Type B pancreatic cell (in vitro differentiated cells): ENCODE results near the gene ST14. TPM values are rescaled to one million over a fixed set of nuclear protein-coding genes. Genes with fewer than 3 reads are reported as not detected.
"Not testable (repeated sequence)": the region's sequence is repeated elsewhere in the genome, so short reads cannot be mapped to it uniquely, and the experiment has no call there.

Source experiments
- DNase-seq: peaks from one replicate; pipeline ENCODE4 v3.0.0; 2021; ENCODE audit warnings: mixed read lengths; ENCODE audit not compliant: unreplicated experiment; ENCODE audit errors: extremely low spot score
- H3K27ac Mint-ChIP-seq: 2 replicates; pipeline ENCODE4 v1.8.0; 2021; ENCODE audit warnings: mild to moderate bottlenecking, mixed read lengths
- H3K27me3 Mint-ChIP-seq: 2 replicates; pipeline ENCODE4 v1.8.0; 2021; ENCODE audit warnings: mixed read lengths
- H3K36me3 Mint-ChIP-seq: 2 replicates; pipeline ENCODE4 v1.8.0; 2021; ENCODE audit warnings: mixed read lengths
- H3K4me1 Mint-ChIP-seq: one replicate; pipeline ENCODE4 v1.8.0; 2021; ENCODE audit warnings: mixed read lengths; ENCODE audit not compliant: unreplicated experiment
- H3K4me3 Mint-ChIP-seq: 2 replicates; pipeline ENCODE4 v1.8.0; 2021; ENCODE audit warnings: mild to moderate bottlenecking, mixed read lengths
- H3K9me3 Mint-ChIP-seq: 2 replicates; pipeline ENCODE4 v1.8.0; 2021; ENCODE audit warnings: mixed read lengths
- CTCF ChIP-seq: fragments of 200-600 bp; sonication (generic); conservative IDR thresholded peaks from 2 replicates; pipeline ENCODE4 v1.5.0; 2021; ENCODE audit warnings: antibody characterized with exemption, mild to moderate bottlenecking
- total RNA-seq: library from RNA; stranded (reverse); gene quantifications from 2 replicates; pipeline ENCODE4 v1.2.1, GENCODE V29; 2021; ENCODE audit warnings: low replicate concordance

ST14 gene
- total RNA-seq, 1 donor from 2014 or later, result 71.7 TPM

DNA sequence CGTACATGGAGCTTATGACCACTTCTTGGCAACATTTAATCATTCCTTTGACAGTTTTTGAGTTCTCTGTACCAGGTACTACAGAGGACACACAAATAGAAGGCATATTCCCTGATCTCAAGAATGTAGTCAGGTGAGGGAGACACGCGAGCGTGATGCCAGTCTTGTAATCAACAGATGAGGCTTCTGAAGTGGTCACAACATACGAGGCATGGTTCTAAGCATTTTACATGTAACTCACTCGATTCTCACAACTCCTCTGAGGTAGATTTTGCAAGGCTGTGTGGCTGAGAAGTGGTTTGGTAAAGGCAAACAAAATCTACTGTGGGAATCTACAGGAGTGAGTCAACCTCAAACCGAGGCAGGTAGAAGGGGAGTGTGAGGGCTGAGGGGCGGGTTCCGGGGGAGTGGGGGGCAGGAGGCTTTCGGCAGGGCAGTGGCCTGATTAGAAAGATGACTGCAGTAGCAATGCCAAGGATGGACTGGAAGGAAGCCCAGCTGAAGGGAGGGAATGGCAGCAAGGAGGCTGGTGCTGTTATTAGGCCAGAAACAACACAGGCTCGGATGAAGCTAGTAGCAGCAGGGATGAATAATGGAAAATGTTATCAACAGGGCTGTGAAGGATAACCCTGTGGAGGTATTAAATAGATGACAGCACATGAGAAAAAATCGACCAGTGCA is 63.8 kb downstream of the ST14 start:
- Mint-ChIP-seq H3K27ac (no peak overlapping the region), H3K4me1 (peaks cover 5% of the 10 kb centered on the region), H3K4me3 (no peak overlapping the region), H3K27me3 (no peaks in the 10 kb centered on the region), H3K36me3 (no peaks in the 10 kb centered on the region), H3K9me3 (no peaks in the 10 kb centered on the region)
- no peak for TF ChIP-seq CTCF
- DNase-seq, result no peak

DNA sequence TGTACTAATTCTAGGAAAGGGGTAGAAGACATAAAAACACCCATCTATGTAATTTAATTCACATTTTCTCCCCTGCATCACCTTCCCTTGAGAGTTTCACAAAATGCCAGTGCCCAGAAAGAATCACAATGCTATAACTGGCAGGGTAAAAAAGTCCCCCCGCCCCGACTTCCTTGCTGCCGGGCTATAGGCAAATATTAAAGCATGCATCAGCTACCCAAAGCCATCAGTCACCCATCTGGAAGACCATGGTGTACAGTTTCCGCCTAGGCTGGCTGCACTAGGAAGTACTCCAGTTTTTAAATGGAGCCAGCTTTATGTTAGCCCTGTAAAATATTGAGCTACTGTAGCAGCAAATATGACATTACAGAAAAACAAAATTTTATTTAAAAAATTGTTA is 67.8 kb downstream of the ST14 start:
- no peak for TF ChIP-seq CTCF
- Mint-ChIP-seq H3K9me3 (no peaks in the 10 kb centered on the region), H3K4me1 (peaks cover 5% of the 10 kb centered on the region), H3K27me3 (no peaks in the 10 kb centered on the region), H3K27ac (no peak overlapping the region), H3K36me3 (no peaks in the 10 kb centered on the region), H3K4me3 (no peak overlapping the region)
- no peak for DNase-seq

- H3K4me1 Mint-ChIP-seq, H3K27ac Mint-ChIP-seq, H3K9me3 Mint-ChIP-seq, H3K27me3 Mint-ChIP-seq, H3K4me3 Mint-ChIP-seq, H3K36me3 Mint-ChIP-seq, DNase-seq: not testable (repeated sequence)
Measured at GRCh38 chr11:130233486-130233885, 73.9 kb downstream of the ST14 start.

- H3K27ac Mint-ChIP-seq, H3K4me1 Mint-ChIP-seq, H3K4me3 Mint-ChIP-seq, H3K9me3 Mint-ChIP-seq, DNase-seq, H3K27me3 Mint-ChIP-seq: not testable (repeated sequence)
- H3K36me3 Mint-ChIP-seq, result peaks cover 11% of the 10 kb centered on the region
Measured at GRCh38 chr11:130233888-130234287, 74.3 kb downstream of the ST14 start.

- no peak for DNase-seq
- TF ChIP-seq CTCF, result no peak
- Mint-ChIP-seq H3K9me3 (no peaks in the 10 kb centered on the region), H3K36me3 (peaks cover 13% of the 10 kb centered on the region), H3K4me3 (no peak overlapping the region), H3K27me3 (no peaks in the 10 kb centered on the region), H3K4me1 (no peaks in the 10 kb centered on the region), H3K27ac (no peak overlapping the region)
Measured at GRCh38 chr11:130234315-130234714, 74.7 kb downstream of the ST14 start.

DNA sequence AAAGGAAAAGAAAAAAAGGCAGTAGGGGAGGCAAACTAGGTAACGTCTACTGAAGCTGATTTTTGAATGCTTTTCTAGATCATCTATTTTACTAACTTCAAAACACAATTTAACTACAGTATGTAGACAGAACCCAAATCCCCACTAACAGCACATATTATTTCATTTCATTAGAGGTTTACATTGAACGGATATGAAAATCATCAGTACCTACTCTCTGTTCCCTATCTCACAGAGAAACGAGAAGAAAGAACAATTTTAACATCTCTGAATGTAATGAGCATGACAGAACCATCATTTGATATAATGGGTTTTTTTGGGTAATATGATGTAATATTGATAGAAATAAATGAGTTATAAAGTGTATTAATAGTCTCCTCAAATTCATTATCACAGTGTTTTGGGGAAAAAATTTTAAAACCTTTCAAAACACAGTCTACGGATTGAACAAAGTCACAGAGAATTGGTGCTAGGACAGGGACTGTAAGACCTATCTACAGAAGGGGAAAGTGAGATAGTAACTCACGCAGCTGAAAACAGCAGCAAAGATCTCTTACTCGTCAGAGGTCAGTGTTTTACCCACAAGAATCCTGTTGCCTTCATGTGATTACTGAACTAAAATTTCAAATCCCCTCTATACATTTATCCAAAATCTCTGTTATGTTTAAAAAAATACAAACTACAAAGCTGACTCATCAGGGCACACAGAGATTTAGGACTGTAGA is 77.9 kb downstream of the ST14 start:
- no peak for TF ChIP-seq CTCF
- Mint-ChIP-seq H3K9me3 (no peaks in the 10 kb centered on the region), H3K4me3 (no peak overlapping the region), H3K27ac (no peak overlapping the region), H3K27me3 (no peaks in the 10 kb centered on the region), H3K4me1 (no peaks in the 10 kb centered on the region), H3K36me3 (peaks cover 17% of the 10 kb centered on the region)
- no peak for DNase-seq
